ENCODE measurements around the gene FOXA1. TPM values are rescaled to one million over a fixed set of nuclear protein-coding genes. Genes with fewer than 3 reads are reported as not detected.

FOXA1 gene
- total RNA-seq = not detected
- 0.08 to 0.12 reads per million in 2 donors for total RNA-seq

DNA sequence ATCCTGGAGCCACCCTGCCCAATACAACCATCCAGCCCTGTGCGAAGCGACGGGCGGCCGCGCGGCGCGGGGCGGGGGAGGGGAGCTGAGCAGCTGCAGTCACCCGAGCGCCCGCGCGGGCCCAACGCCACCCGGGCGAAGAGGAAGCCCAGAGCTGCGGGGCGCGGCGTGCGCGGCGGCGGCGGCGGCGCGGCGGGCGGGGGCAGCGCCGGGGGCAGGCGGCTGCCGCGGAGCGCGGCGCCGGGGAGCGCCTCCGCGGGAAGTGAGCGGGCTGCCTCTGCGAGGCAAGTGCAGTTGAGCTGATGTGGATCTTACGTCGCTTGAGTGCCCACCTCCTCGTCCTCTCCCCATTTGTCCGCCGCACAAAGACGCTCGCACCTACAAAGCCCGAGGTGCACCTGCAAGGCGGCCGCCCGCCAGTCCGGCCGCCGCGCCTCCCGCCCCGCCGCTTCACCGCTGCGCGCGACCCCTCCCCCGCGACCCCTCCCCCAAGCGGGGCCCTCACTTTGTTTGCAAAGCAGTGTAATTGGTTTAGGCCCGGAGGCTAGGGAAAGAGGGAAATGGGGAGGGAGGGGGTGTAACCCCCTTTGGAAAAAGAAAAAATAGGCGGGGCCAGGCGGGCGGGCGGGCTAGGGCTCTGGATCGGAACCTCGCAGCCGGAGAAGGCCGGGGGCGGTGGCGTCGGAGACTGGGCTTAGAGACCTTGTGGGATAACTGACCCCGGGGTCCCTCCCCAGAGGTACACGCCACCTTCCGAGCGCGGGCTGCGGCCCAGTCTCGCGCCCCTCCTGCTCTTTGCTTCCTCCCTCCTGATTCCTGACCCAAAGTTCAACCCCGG lies at the start of gene FOXA1, which contains the start of gene TTC6:
Gene FOXA1, minus strand, starts transcription at position 279 of the 838 bp plus-strand sequence. Its CDS starts 277 bp downstream, at position 2.
Gene TTC6, plus strand, starts transcription at position 659 of the 838 bp plus-strand sequence. CDS start 26,436 bp downstream, outside the sequence.
- no peaks in the 10 kb centered on the region for H3K9me3 ChIP-seq (ENCODE audit: control insufficient read depth, low read length, poor library complexity, severe bottlenecking)
- peaks cover 75% of the 10 kb centered on the region for H3K27me3 Mint-ChIP-seq
- H3K36me3 Mint-ChIP-seq (ENCODE audit: low read depth) = peaks cover 10% of the 10 kb centered on the region
- peak; percentile 22 for ATAC-seq
- peak within 1 kb of the TSS; percentile 86 for H3K27ac Mint-ChIP-seq
- peaks cover 8% of the 10 kb centered on the region for H3K4me1 Mint-ChIP-seq
- H3K4me3 Mint-ChIP-seq = peak within 1 kb of the TSS; percentile 73
- DNase-seq = no peak

DNA sequence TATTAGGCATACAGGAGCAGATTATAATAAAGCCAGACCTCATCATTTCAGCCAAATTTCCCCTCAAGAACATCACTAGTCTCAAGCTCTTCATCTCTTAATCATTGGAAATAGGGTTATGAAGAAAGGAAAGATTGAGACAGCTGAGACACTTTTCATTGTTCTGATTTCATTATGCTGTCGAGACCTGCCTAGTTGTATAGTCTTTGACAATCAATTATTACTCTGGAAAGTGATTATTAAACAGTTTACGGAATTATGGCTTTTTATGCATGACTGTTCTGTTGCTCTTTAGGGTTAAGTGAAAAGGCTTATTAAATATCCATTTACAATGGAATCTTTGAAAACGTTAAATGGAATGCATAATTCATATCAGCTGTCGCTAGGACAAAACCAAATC lies 48.7 kb upstream of the FOXA1 start:
- Mint-ChIP-seq H3K4me3 (no peak overlapping the region), H3K36me3 (ENCODE audit: low read depth) (no peaks in the 10 kb centered on the region)
- ATAC-seq = no peak

DNA sequence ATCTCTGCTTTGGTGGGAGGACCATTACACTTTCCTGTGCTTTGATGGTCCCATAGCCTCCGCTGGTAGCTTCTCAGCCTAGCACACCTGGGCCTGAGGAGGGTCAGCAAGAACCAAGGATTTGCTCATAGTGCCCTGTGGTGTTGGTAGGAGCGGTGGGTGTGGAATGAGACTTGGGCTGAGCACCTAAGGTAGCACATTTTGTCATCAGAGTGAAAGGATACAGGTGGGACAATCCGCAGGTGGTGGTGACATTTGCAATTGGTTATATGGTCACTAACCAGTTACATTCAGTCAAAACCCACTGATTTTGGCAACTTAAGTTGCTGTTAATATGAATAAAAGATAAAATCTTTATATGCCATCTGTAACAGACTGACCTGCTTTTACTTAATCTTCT lies 47.1 kb upstream of the FOXA1 start:
- ATAC-seq = no peak
- H3K36me3 Mint-ChIP-seq (ENCODE audit: low read depth) = no peaks in the 10 kb centered on the region
- no peak overlapping the region for H3K4me3 Mint-ChIP-seq
- H3K9me3 ChIP-seq (ENCODE audit: control insufficient read depth, low read length, poor library complexity, severe bottlenecking) = no peaks in the 10 kb centered on the region
- no peaks in the 10 kb centered on the region for H3K4me1 Mint-ChIP-seq
- no peak overlapping the region for H3K27ac Mint-ChIP-seq
- DNase-seq = no peak
- H3K27me3 Mint-ChIP-seq = no peaks in the 10 kb centered on the region

More for the DNA sequence above, 48.7 kb upstream of the FOXA1 start:
- DNase-seq = no peak
- H3K4me1 Mint-ChIP-seq = no peaks in the 10 kb centered on the region
- no peaks in the 10 kb centered on the region for H3K27me3 Mint-ChIP-seq
- H3K9me3 ChIP-seq (ENCODE audit: control insufficient read depth, low read length, poor library complexity, severe bottlenecking) = no peaks in the 10 kb centered on the region
- no peak overlapping the region for H3K27ac Mint-ChIP-seq

DNA sequence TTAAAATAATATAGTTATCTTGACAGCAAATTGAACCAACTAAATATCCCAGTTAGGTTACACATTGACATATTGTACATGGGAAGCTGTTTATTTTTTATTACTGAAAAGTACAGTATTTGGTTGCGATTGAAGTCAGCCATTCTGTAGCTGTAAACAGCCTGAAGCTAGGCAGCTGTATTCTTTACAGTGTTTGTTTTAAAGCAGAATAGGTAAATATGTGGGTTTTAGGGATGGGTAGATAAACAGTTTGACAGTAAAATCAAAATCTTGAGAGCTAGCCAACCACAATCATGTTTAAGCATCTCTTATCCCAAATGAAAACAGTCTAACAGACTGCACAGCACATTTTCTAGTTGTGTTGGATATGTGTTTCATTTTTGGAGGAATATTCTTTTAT lies 46.1 kb upstream of the FOXA1 start:
- DNase-seq (no peak), ATAC-seq (no peak)
- Mint-ChIP-seq H3K4me1 (no peaks in the 10 kb centered on the region), H3K36me3 (ENCODE audit: low read depth) (no peaks in the 10 kb centered on the region), H3K27ac (no peak overlapping the region), H3K27me3 (no peaks in the 10 kb centered on the region), H3K4me3 (no peak overlapping the region)
- no peaks in the 10 kb centered on the region for H3K9me3 ChIP-seq (ENCODE audit: control insufficient read depth, low read length, poor library complexity, severe bottlenecking)

DNA sequence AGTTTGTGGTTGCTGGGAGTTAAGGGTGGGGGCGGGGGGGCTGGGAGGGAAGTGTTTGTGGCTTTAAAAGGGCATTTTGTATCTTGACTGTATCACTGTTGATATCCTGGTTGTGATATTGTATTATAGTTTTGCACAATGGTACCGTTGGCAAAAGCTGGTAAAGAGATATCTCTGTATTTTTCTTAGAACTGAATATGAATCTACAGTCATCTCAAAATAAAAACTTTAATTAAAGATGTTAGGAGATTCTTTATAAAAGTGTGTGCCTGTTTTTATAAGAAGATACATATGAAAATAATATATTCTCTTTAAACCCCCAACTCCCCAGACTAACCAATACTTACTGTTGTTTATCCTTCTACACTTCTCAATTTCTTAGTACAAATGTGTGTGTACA lies 43.5 kb upstream of the FOXA1 start:
- ATAC-seq (no peak), DNase-seq (no peak)
- H3K27ac Mint-ChIP-seq = no peak overlapping the region
- no peaks in the 10 kb centered on the region for H3K27me3 Mint-ChIP-seq
- no peaks in the 10 kb centered on the region for H3K36me3 Mint-ChIP-seq (ENCODE audit: low read depth)
- H3K4me3 Mint-ChIP-seq = no peak overlapping the region
- H3K9me3 ChIP-seq (ENCODE audit: control insufficient read depth, low read length, poor library complexity, severe bottlenecking) = no peaks in the 10 kb centered on the region
- no peaks in the 10 kb centered on the region for H3K4me1 Mint-ChIP-seq

DNA sequence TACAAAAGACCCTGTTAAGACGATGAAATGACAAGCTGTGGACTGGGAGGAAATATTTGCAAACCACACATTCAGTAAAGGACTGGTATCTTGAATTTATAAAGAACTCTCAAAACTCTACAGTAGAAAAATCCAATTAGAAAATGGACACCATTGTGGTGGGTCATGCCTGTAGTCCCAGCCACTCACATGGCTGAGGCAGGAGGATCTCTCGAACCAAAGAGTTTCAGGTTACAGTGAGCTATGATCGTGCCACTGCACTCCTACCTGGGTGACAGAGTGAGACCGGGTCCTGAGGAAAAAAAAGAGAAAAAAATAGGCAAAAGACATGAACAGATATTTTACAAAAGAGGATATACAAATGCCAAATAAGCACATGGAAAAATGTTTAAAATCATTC lies 42.3 kb upstream of the FOXA1 start:
- Mint-ChIP-seq H3K27me3 (no peaks in the 10 kb centered on the region), H3K36me3 (ENCODE audit: low read depth) (no peaks in the 10 kb centered on the region), H3K4me1 (no peaks in the 10 kb centered on the region), H3K27ac (no peak overlapping the region), H3K4me3 (no peak overlapping the region)
- no peaks in the 10 kb centered on the region for H3K9me3 ChIP-seq (ENCODE audit: control insufficient read depth, low read length, poor library complexity, severe bottlenecking)
- ATAC-seq (no peak), DNase-seq (no peak)

DNA sequence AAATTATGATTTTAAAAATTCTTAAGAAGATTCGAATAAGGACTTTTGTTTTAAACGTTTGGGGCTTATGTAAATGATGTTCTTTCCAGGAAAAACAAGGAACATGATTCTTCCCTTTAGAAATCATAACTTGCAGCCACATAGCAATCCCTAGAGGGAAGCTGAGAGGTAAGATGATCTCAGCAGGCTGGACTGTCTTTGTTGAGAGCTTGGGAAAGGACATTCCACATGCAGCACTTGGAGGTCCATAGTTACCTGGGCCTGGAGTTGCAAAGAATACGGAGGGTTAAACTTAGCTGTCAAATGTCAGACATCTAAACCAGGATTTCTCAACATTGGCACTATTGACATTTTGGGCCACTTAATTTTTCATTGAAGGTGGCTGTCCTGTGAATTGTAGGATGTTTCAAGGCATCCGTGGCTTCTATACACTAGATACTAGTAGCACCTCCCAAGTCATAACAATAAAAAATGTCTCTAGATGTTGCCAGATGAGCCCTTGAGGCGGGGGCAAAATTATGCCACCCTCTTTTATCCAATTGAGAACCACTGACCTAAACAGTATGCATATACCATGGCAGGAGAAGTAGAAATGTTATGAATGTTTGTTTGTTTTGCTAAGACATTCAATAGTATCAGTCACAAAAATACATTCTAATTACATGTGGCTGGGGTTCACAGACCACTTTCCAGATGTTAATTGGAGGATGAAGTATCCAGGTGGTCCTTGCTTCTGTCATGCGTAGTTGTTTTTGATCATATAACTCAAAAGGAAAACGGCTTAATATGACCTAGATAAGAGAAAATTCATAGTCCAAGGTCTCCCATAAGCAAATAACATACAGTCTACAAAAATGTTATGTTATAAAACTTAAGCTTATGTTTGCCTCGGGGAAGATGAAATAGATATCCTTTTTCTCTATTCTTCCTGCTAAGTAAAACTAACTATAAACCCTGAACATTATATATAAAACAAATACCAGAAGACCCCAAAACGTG lies 30.8 kb upstream of the FOXA1 start:
- ATAC-seq (no peak), DNase-seq (no peak)
- no peak overlapping the region for H3K27ac Mint-ChIP-seq
- H3K27me3 Mint-ChIP-seq = peaks cover 5% of the 10 kb centered on the region
- no peaks in the 10 kb centered on the region for H3K36me3 Mint-ChIP-seq (ENCODE audit: low read depth)
- H3K4me1 Mint-ChIP-seq = no peaks in the 10 kb centered on the region
- no peaks in the 10 kb centered on the region for H3K9me3 ChIP-seq (ENCODE audit: control insufficient read depth, low read length, poor library complexity, severe bottlenecking)
- H3K4me3 Mint-ChIP-seq = no peak overlapping the region

DNA sequence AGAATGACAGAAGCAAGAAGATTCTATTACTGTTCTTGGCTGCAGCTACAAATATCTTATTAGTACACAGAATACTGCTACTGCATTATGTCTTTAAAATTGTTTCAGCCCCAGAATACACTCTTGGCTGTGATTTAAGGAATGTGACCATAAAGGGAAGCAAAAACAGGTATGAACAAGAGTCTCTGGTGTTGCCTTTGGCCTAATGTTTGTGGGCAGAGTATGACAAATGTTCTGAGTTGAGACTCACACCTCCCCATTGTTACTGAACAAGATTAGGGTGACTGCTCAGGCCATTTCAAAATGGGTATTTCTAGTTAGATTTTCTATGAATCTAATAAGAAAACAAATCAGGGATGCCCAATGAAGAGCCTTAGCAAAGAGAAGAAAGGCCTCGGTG lies 28.9 kb upstream of the FOXA1 start:
- H3K4me3 Mint-ChIP-seq = no peak overlapping the region
- H3K27me3 Mint-ChIP-seq = peaks cover 9% of the 10 kb centered on the region
- H3K27ac Mint-ChIP-seq = no peak overlapping the region
- no peaks in the 10 kb centered on the region for H3K36me3 Mint-ChIP-seq (ENCODE audit: low read depth)
- H3K9me3 ChIP-seq (ENCODE audit: control insufficient read depth, low read length, poor library complexity, severe bottlenecking) = no peaks in the 10 kb centered on the region
- H3K4me1 Mint-ChIP-seq = no peaks in the 10 kb centered on the region
- DNase-seq (no peak), ATAC-seq (no peak)

DNA sequence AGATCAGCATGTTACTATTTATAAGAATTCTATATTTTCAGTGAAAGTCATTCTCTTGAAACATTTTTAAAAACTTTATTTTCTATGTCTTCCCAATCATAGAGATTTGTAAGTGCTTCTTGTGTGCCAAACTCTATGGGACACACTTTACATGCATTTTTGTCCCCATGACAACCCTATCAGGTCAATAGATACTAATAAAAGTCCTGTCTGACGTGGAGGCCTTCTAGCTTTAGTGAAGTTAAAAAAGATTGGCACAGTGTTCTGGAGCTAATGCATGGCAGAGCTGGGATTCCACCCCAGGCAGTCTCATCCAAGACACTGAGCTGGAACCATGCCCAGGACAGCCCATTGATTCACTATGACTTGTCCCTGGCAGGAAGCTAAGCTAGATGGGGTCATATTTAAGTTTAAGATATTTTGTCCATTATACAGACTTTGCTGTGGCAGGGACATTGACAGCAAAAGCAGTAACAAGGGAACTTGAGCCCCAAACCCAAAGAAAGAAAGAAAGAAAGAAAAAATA lies 28.4 kb upstream of the FOXA1 start:
- H3K9me3 ChIP-seq (ENCODE audit: control insufficient read depth, low read length, poor library complexity, severe bottlenecking) = no peaks in the 10 kb centered on the region
- ATAC-seq = no peak
- Mint-ChIP-seq H3K27me3 (peaks cover 9% of the 10 kb centered on the region), H3K4me3 (no peak overlapping the region), H3K4me1 (no peaks in the 10 kb centered on the region), H3K36me3 (ENCODE audit: low read depth) (no peaks in the 10 kb centered on the region), H3K27ac (no peak overlapping the region)
- DNase-seq = no peak

DNA sequence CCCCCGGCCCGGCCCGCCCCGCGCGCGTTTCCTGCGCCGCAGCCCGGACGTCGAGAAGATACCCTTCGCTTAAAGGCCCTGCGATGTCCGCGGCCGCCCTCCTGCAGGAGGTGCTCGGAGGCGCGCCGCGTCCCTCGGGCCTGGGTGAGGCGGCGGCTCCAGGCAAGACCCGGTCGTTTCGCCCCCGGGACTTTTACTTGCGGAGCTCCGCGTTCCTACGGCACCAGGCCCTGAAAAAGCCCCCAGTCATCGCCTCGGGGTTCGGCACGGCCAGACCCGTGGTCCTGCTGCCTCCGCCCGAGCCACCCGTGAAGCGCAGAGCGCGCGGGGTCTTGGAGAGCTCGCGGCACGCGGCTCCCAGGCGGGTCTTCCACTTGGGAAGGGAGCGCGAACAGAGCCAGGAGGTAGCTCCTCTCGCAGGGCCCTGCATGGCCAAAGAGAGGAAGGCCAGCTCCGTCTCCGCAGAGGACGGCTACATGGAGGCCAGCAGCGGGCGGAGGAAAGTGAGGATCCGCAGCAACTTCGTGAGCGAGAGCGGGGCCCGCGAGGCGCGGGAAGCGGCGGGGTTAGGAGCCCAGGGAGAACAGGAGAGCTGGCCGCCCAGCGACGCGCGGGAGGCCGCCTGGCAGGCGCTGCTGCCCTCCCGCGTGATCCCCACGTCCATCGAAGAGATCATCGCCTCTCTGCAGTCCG lies 27.3 kb upstream of the FOXA1 start:
- Mint-ChIP-seq H3K27me3 (peaks cover 9% of the 10 kb centered on the region), H3K4me3 (no peak overlapping the region), H3K27ac (no peak overlapping the region), H3K4me1 (no peaks in the 10 kb centered on the region), H3K36me3 (ENCODE audit: low read depth) (no peaks in the 10 kb centered on the region)
- no peaks in the 10 kb centered on the region for H3K9me3 ChIP-seq (ENCODE audit: control insufficient read depth, low read length, poor library complexity, severe bottlenecking)
- DNase-seq (no peak), ATAC-seq (no peak)

DNA sequence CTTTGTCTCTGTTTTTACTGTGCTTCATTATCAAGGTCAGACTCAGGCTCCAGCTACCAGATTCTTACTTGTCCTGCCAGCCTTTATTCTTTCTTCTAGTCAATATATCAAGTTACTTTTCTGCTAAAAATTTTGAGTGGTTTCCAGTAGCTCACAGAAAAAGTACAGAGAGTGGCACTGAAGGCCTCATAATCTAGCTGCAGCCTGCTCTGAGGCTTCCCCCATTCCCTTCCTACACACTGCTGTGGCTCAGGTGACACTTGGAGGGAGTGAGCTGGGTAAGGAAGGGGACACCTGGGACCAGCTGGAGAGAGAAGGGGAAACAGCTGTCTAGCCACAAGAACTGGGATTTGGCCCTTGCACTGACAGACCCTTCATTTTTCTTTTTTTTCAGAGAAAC lies 25.8 kb upstream of the FOXA1 start:
- H3K27me3 Mint-ChIP-seq = peaks cover 9% of the 10 kb centered on the region
- H3K9me3 ChIP-seq (ENCODE audit: control insufficient read depth, low read length, poor library complexity, severe bottlenecking) = no peaks in the 10 kb centered on the region
- H3K4me1 Mint-ChIP-seq = no peaks in the 10 kb centered on the region
- H3K4me3 Mint-ChIP-seq = no peak overlapping the region
- no peak overlapping the region for H3K27ac Mint-ChIP-seq
- DNase-seq (no peak), ATAC-seq (no peak)
- no peaks in the 10 kb centered on the region for H3K36me3 Mint-ChIP-seq (ENCODE audit: low read depth)

DNA sequence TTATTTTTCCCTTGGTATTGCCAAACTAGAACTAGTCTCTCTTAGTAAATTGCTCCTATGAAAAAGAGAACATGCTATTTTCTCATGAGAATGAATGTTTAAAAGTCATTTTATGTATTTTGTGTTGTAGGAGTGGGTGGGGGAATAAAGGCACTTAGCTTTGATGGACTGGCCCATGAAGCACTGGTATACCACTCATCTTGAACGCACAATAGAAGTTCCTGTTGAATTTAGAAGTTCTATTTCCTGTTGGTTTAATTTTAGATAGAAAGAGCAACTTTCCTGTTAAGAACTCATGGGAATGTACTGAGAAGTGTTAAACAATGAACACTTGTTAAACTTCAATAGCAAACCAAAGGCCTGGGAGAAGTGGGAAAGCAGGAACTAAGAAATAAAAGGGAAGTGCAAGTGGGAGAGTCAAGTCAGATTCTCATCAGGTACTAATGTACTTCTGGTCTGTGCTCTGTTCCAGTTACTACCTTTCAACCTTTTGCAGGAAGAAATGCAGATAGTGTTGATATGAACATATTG lies 23.5 kb upstream of the FOXA1 start:
- no peaks in the 10 kb centered on the region for H3K9me3 ChIP-seq (ENCODE audit: control insufficient read depth, low read length, poor library complexity, severe bottlenecking)
- no peak for ATAC-seq

More for the DNA sequence above, 23.5 kb upstream of the FOXA1 start:
- no peak for DNase-seq
- no peak overlapping the region for H3K4me3 Mint-ChIP-seq
- H3K4me1 Mint-ChIP-seq = no peaks in the 10 kb centered on the region
- no peak overlapping the region for H3K27ac Mint-ChIP-seq
- H3K36me3 Mint-ChIP-seq (ENCODE audit: low read depth) = no peaks in the 10 kb centered on the region
- peaks cover 9% of the 10 kb centered on the region for H3K27me3 Mint-ChIP-seq

Measured in T-helper 17 cell (primary cell).